Fibroblast of pulmonary artery (primary cell): ENCODE measurements around the gene SYTL2.

Experiments
- DNase-seq: peaks from one replicate; pipeline ENCODE4 v3.0.0-alpha.2; 2010; ENCODE audit warnings: low read depth
- H3K4me3 ChIP-seq: replicated peaks from 2 replicates; pipeline ENCODE4 v1.5.1; 2011; ENCODE audit warnings: low read depth, mild to moderate bottlenecking, control low read depth, low read length, moderate library complexity
- CTCF ChIP-seq: IDR thresholded peaks from 2 replicates; pipeline ENCODE4 v1.5.1; 2011; ENCODE audit warnings: mild to moderate bottlenecking, control low read depth, low read length, inconsistent platforms; ENCODE audit errors: missing control alignments

The SYTL2 gene

GRCh38 chr11:85746670-85747069, 64.3 kb downstream of the SYTL2 start:
- DNase-seq, result no peak
- H3K4me3 ChIP-seq, result no peak overlapping the region
- no peak for TF ChIP-seq CTCF

GRCh38 chr11:85745626-85746025, 65.3 kb downstream of the SYTL2 start:
- no peak overlapping the region for H3K4me3 ChIP-seq
- DNase-seq, result no peak
- no peak for TF ChIP-seq CTCF

- TF ChIP-seq CTCF, result no peak
- no peak overlapping the region for H3K4me3 ChIP-seq
- DNase-seq, result no peak
These were observed 68.1 kb downstream of the SYTL2 start for GRCh38 chr11:85742873-85743275.

- no peak overlapping the region for H3K4me3 ChIP-seq
- TF ChIP-seq CTCF, result no peak
- no peak for DNase-seq
These were observed 68.6 kb downstream of the SYTL2 start for GRCh38 chr11:85742348-85742747.

GRCh38 chr11:85740481-85741400, 70.2 kb downstream of the SYTL2 start:
- TF ChIP-seq CTCF, result no peak
- no peak for DNase-seq

GRCh38 chr11:85737738-85738137, 73.2 kb downstream of the SYTL2 start:
- no peak for TF ChIP-seq CTCF
- DNase-seq, result no peak
- H3K4me3 ChIP-seq, result no peak overlapping the region

More at GRCh38 chr11:85740481-85741400, 70.2 kb downstream of the SYTL2 start:
- H3K4me3 ChIP-seq, result no peak overlapping the region

- DNase-seq, result no peak
- no peak for TF ChIP-seq CTCF
- no peak overlapping the region for H3K4me3 ChIP-seq
These were observed 75.0 kb downstream of the SYTL2 start for GRCh38 chr11:85735876-85736460.
